ENCODE measurements around the gene AMBRA1.

GRCh38 chr11:46514370-46514769, 79.5 kb downstream of the AMBRA1 start:
- TF ChIP-seq CTCF (IDR thresholded peaks at IDR 0.05; ENCODE audit: insufficient read depth, low read length) (no peak), POLR2AphosphoS5 (IDR thresholded peaks at IDR 0.05; ENCODE audit: low read depth) (no peak), REST (IDR thresholded peaks at IDR 0.05; ENCODE audit: insufficient replicate concordance, low read depth) (no peak)
